Hypothalamus (tissue), 51 donors: ENCODE data around the gene NDP.

Source experiments
- DNase-seq, 51 donors: peaks; one replicate each; lab custom pipeline; 2025; lab: John Stamatoyannopoulos, UW

NDP gene

DNA sequence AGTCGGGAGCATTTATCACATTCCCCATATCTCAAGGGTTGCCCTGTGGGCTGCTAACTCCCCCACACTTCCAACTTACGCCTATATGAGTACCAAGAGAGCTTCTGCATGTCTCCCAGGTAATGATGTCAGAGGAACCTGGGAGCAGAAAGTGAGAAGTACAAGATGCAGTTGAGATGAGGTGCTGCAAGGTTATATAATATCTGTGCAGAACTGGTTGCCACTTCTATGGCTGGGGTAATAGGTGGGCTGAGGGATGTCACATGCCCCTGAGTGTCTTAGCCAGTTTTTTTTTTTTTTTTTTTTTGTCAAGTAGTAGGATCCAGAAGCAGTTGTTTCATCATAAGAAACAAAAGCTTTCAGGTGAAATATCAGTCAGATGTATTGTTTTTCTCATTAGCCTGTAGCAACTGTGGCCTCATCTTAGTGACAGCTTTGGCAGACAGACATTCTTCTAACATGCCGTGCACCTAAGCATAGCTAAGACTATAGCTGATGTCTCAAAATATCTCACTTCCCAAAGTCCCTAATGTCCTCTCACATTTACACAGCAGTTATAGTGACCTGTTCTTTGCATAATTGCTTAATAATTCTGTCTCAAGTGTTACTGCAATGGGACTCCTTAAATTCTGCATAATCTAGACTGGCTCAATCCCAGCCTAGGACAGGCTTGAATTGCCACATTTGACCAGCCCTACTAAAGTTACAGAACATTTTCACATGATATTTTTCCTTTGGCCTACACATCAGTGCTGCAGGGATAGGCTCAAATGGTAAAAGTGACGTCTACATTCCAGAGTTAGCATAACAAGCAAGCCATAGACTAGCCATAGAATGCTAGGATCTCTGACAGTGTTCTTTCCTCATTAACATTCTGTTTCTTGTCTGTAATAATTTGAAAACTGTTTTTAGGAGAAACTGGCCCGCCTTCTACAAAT lies 73.0 kb downstream of the NDP start:
- DNase-seq = no peak
